GM23338 (cell line): ENCODE results near the gene TGFB1. TPM values are rescaled to one million over a fixed set of nuclear protein-coding genes. Genes with fewer than 3 reads are reported as not detected.

ENCODE experiments used
- ATAC-seq: fragments of 200-7000 bp; cut with Tn5 transposase; 3 replicates; pipeline ENCODE4 v1.9.1; 2020
- DNase-seq: peaks from one replicate; pipeline ENCODE4 v3.0.0-alpha.2; 2015; ENCODE audit warnings: low spot score
- H2AFZ ChIP-seq: fragments of 200-600 bp; sonication (generic); 2 replicates; pipeline ENCODE4 v1.8.0; 2016; ENCODE audit warnings: antibody characterized with exemption, mild to moderate bottlenecking, moderate library complexity
- H3F3A ChIP-seq: fragments of 200-600 bp; sonication (generic); replicated peaks from 2 replicates; pipeline ENCODE4 v1.8.0; 2017; ENCODE audit warnings: antibody characterized with exemption, mixed run types, low read depth
- H3K27ac ChIP-seq: fragments of 200-600 bp; sonication (generic); 2 replicates; pipeline ENCODE4 v1.6.1; 2016; ENCODE audit warnings: low read depth
- H3K27me3 ChIP-seq: fragments of 200-600 bp; sonication (generic); 2 replicates; pipeline ENCODE4 v1.8.0; 2016; ENCODE audit warnings: mild to moderate bottlenecking, mixed run types, moderate library complexity; ENCODE audit not compliant: insufficient read depth
- H3K36me3 ChIP-seq: fragments of 200-600 bp; sonication (generic); 2 replicates; pipeline ENCODE4 v1.8.0; 2016; ENCODE audit warnings: mild to moderate bottlenecking; ENCODE audit not compliant: insufficient read depth
- H3K4me1 ChIP-seq: fragments of 200-600 bp; sonication (generic); 2 replicates; pipeline ENCODE4 v1.8.0; 2016; ENCODE audit warnings: mild to moderate bottlenecking, moderate library complexity; ENCODE audit not compliant: insufficient read depth
- H3K4me2 ChIP-seq: fragments of 200-600 bp; sonication (generic); 2 replicates; pipeline ENCODE4 v1.7.1; 2017; ENCODE audit warnings: mixed run types
- H3K4me3 ChIP-seq: fragments of 200-600 bp; sonication (generic); 2 replicates; pipeline ENCODE4 v1.6.1; 2016; ENCODE audit warnings: mixed run types
- H3K79me2 ChIP-seq: fragments of 200-600 bp; sonication (generic); replicated peaks from 2 replicates; pipeline ENCODE4 v1.8.0; 2017; ENCODE audit warnings: mild to moderate bottlenecking; ENCODE audit not compliant: insufficient read depth
- H3K9me2 ChIP-seq: fragments of 200-600 bp; sonication (generic); 2 replicates; pipeline ENCODE4 v1.8.0; 2017; ENCODE audit not compliant: insufficient read depth
- H4K20me1 ChIP-seq: fragments of 200-600 bp; sonication (generic); replicated peaks from 2 replicates; pipeline ENCODE4 v1.8.0; 2017; ENCODE audit warnings: mild to moderate bottlenecking; ENCODE audit not compliant: insufficient read depth
- H3K27ac Mint-ChIP-seq: 2 replicates; pipeline ENCODE4 v1.8.0; 2020; ENCODE audit warnings: inconsistent platforms, mild to moderate bottlenecking, moderate library complexity, mixed read lengths
- H3K27me3 Mint-ChIP-seq: 3 replicates; pipeline ENCODE4 v1.8.0; 2022; ENCODE audit warnings: low read depth, mild to moderate bottlenecking, moderate library complexity, mixed read lengths, inconsistent platforms; ENCODE audit not compliant: insufficient read depth, poor library complexity
- H3K36me3 Mint-ChIP-seq: 3 replicates; pipeline ENCODE4 v1.8.0; 2021; ENCODE audit warnings: low read depth, mild to moderate bottlenecking, inconsistent platforms, moderate library complexity, mixed read lengths
- H3K4me1 Mint-ChIP-seq: 3 replicates; pipeline ENCODE4 v1.8.0; 2020; ENCODE audit warnings: mild to moderate bottlenecking, inconsistent platforms, mixed read lengths
- H3K4me3 Mint-ChIP-seq: 3 replicates; pipeline ENCODE4 v1.8.0; 2021; ENCODE audit warnings: moderate library complexity, mild to moderate bottlenecking, inconsistent platforms, mixed read lengths
- H3K9me3 Mint-ChIP-seq: 3 replicates; pipeline ENCODE4 v1.8.0; 2020; ENCODE audit warnings: moderate library complexity, mild to moderate bottlenecking, inconsistent platforms, mixed read lengths
- CREB1 ChIP-seq: fragments of 250-450 bp; sonication (Bioruptor Pico); IDR thresholded peaks from 2 replicates; pipeline ENCODE4 v1.5.0; 2020; ENCODE audit warnings: low read depth, mild to moderate bottlenecking, moderate library complexity
- EZH2 ChIP-seq: fragments of 200-600 bp; sonication (generic); IDR thresholded peaks from one replicate; pipeline ENCODE4 v1.8.0; 2017; ENCODE audit warnings: antibody characterized with exemption, mild to moderate bottlenecking, low read depth; ENCODE audit not compliant: unreplicated experiment
- EZH2phosphoT487 ChIP-seq: fragments of 200-600 bp; sonication (generic); IDR thresholded peaks from one replicate; pipeline ENCODE4 v1.8.1; 2018; ENCODE audit warnings: antibody characterized with exemption; ENCODE audit not compliant: unreplicated experiment
- JUNB ChIP-seq: IDR thresholded peaks from one replicate; pipeline ENCODE4 v1.6.1; 2016; ENCODE audit warnings: antibody characterized with exemption; ENCODE audit not compliant: unreplicated experiment
- NANOG ChIP-seq: IDR thresholded peaks from 2 replicates; pipeline ENCODE4 v1.6.1; 2016; ENCODE audit warnings: antibody characterized with exemption, borderline replicate concordance
- POLR2AphosphoS5 ChIP-seq: IDR thresholded peaks from 2 replicates; pipeline ENCODE4 v1.6.1; 2016; ENCODE audit warnings: antibody characterized with exemption, low read depth
- STAT1 ChIP-seq: IDR thresholded peaks from one replicate; pipeline ENCODE4 v1.6.1; 2016; ENCODE audit warnings: antibody characterized with exemption; ENCODE audit not compliant: unreplicated experiment
- ZNF114 ChIP-seq: fragments of 250-450 bp; sonication (Bioruptor Pico); IDR thresholded peaks from 2 replicates; pipeline ENCODE4 v1.5.0; 2020; ENCODE audit warnings: mild to moderate bottlenecking, moderate library complexity
- ZNF331 ChIP-seq: fragments of 250-450 bp; sonication (Bioruptor Pico); IDR thresholded peaks from 2 replicates; pipeline ENCODE4 v1.5.0; 2020; ENCODE audit warnings: low read depth, mild to moderate bottlenecking, moderate library complexity
- polyA plus RNA-seq: library from polyadenylated mRNA; unstranded; fragments of >200 nt; fragmentation: Nextera tagmentation; extraction: Ambion mirVana; gene quantifications from 2 replicates; pipeline ENCODE4 v1.2.1, GENCODE V29; 2016
- total RNA-seq: library from RNA; depleted of rRNA; stranded (reverse); fragments of >200 nt; shearing (Covaris generic); gene quantifications from 2 replicates; pipeline ENCODE4 v1.2.3, GENCODE V29; 2014
- TF ChIP-seq, protein P1 (sequence below): IDR thresholded peaks from 2 replicates; pipeline ENCODE4 v1.6.1; 2016; ENCODE audit warnings: antibody characterized with exemption
- TF ChIP-seq, protein P2 (sequence below): IDR thresholded peaks from one replicate; pipeline ENCODE4 v1.6.1; 2018; ENCODE audit warnings: antibody characterized with exemption; ENCODE audit not compliant: unreplicated experiment
- TF ChIP-seq, protein P3 (sequence below), 2 experiments: fragments of 200-600 bp in 1 of 2; sonication (generic) in 1 of 2; conservative IDR thresholded peaks; 2 replicates each; pipeline versions ENCODE4 v1.5.1 to v1.6.1; 2016 to 2017; ENCODE audit warnings: antibody characterized with exemption in 2 of 2, low read depth in 2 of 2, mild to moderate bottlenecking in 2 of 2, moderate library complexity in 1 of 2

Gene TGFB1
- total and polyA plus RNA-seq, 2 experiments from 2014 or later: 0.99 to 7.9 TPM

DNA sequence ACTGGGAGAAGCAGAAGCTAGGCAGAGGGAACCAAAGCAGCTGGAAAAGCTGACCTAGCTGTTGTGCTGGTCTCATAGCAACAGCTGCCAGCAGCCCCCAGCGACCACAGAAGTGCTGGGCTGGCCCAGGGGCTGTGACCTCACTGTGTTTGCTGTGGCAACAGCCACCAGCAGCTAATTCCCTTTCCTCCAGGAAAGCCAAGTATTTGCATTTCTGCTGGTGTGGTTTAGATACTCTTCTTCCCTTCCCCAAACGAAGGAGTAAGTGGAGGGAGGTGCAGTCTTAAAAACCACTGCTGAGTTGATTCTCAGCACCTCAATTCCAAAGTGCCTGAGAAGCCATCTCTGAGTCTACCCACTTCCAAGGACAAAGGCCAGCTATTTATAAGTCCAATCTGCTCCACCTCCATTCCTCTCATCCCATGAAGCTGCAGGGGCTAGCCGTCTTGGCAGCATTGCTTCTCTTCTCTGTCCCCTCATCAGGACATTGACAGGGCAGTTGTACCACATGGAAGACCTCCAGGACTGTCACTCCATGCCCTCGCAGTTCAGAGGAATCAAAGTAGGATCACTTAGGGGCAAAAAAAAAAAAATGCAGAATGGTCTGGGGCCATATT lies 55.3 kb downstream of the TGFB1 start:
- H3K4me3 Mint-ChIP-seq: no peak overlapping the region
- Histone ChIP-seq H3K27ac (peak overlapping the region; percentile 45; the same call in 1 of the 2 replicates), H3K4me2 (no peak overlapping the region), H2AFZ (no peak overlapping the region), H3K9me2 (no peaks in the 10 kb centered on the region), H3F3A (peaks cover 17% of the 10 kb centered on the region), H3K27me3 (no peaks in the 10 kb centered on the region), H3K36me3 (peaks cover 89% of the 10 kb centered on the region), H4K20me1 (peaks cover 53% of the 10 kb centered on the region), H3K4me1 (no peaks in the 10 kb centered on the region), H3K79me2 (peaks cover 9% of the 10 kb centered on the region; the same call in 1 of the 2 replicates), H3K4me3 (no peak overlapping the region)
- H3K36me3 Mint-ChIP-seq: peaks cover 98% of the 10 kb centered on the region
- no peaks in the 10 kb centered on the region for H3K9me3 Mint-ChIP-seq
- peaks cover 3% of the 10 kb centered on the region for H3K27me3 Mint-ChIP-seq
- TF ChIP-seq EZH2phosphoT487 (no peak), CREB1 (CRISPR knock-in tag) (no peak), NANOG (no peak), STAT1 (no peak), EZH2 (no peak)
- TF ChIP-seq, protein P1, sequence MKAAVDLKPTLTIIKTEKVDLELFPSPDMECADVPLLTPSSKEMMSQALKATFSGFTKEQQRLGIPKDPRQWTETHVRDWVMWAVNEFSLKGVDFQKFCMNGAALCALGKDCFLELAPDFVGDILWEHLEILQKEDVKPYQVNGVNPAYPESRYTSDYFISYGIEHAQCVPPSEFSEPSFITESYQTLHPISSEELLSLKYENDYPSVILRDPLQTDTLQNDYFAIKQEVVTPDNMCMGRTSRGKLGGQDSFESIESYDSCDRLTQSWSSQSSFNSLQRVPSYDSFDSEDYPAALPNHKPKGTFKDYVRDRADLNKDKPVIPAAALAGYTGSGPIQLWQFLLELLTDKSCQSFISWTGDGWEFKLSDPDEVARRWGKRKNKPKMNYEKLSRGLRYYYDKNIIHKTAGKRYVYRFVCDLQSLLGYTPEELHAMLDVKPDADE: no peak
- DNase-seq (no peak), ATAC-seq (no peak)
- no peaks in the 10 kb centered on the region for H3K4me1 Mint-ChIP-seq
- no peak overlapping the region for H3K27ac Mint-ChIP-seq

DNA sequence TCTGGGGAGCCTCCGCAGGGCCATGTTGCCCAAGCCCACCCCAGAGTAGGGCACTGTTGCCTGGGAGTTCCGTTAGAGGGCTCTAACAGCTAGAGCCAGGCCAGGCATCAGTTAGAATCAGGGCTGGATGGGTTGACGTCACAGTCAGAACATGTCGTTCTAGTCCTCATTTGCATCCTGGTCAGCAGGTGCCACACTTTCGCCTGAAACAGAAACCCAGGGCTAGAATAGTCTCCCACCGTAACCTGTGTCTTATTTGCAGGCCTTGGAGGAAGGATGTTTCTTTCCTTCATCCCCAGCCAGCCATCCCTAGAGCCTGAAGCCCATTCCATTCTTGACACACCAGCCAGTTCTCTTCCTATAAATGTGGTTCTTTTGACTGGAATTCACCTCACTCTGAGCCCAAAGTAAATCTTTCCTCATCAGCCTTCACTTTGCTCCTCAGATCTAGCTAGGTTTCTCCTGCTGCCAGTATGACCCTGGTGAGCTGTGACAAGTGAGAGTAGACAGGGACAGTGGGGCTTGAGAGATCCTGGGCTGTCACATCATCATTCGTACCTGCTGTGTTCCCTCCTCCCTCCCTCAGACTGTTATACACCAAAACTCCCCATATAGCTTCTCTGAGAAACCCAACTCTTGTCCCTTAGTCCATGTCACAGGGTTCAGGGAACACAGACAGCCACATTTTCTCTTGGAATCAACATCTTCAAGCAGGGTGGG lies 55.9 kb downstream of the TGFB1 start:
- H3K79me2 ChIP-seq: peaks cover 15% of the 10 kb centered on the region; the same call in 1 of the 2 replicates
- H4K20me1 ChIP-seq: peaks cover 54% of the 10 kb centered on the region
- H3K4me1 Mint-ChIP-seq: no peaks in the 10 kb centered on the region
- peaks cover 98% of the 10 kb centered on the region for H3K36me3 Mint-ChIP-seq
- ATAC-seq (no peak), DNase-seq (no peak)
- no peaks in the 10 kb centered on the region for H3K27me3 ChIP-seq
- H3K4me1 ChIP-seq: no peaks in the 10 kb centered on the region
- no peak overlapping the region for H3K4me3 ChIP-seq
- H3K27ac Mint-ChIP-seq: no peak overlapping the region
- H3F3A ChIP-seq: peaks cover 22% of the 10 kb centered on the region; the same call in 1 of the 2 replicates
- peaks cover 89% of the 10 kb centered on the region for H3K36me3 ChIP-seq
- no peaks in the 10 kb centered on the region for H3K9me3 Mint-ChIP-seq
- H3K27ac ChIP-seq: no peak overlapping the region; the same call in 1 of the 2 replicates
- peaks cover 3% of the 10 kb centered on the region for H3K27me3 Mint-ChIP-seq
- no peak overlapping the region for H2AFZ ChIP-seq
- H3K9me2 ChIP-seq: no peaks in the 10 kb centered on the region
- H3K4me3 Mint-ChIP-seq: no peak overlapping the region
- no peak overlapping the region for H3K4me2 ChIP-seq
- no peak for TF ChIP-seq ZNF331 (CRISPR knock-in tag)
- TF ChIP-seq, protein P2, sequence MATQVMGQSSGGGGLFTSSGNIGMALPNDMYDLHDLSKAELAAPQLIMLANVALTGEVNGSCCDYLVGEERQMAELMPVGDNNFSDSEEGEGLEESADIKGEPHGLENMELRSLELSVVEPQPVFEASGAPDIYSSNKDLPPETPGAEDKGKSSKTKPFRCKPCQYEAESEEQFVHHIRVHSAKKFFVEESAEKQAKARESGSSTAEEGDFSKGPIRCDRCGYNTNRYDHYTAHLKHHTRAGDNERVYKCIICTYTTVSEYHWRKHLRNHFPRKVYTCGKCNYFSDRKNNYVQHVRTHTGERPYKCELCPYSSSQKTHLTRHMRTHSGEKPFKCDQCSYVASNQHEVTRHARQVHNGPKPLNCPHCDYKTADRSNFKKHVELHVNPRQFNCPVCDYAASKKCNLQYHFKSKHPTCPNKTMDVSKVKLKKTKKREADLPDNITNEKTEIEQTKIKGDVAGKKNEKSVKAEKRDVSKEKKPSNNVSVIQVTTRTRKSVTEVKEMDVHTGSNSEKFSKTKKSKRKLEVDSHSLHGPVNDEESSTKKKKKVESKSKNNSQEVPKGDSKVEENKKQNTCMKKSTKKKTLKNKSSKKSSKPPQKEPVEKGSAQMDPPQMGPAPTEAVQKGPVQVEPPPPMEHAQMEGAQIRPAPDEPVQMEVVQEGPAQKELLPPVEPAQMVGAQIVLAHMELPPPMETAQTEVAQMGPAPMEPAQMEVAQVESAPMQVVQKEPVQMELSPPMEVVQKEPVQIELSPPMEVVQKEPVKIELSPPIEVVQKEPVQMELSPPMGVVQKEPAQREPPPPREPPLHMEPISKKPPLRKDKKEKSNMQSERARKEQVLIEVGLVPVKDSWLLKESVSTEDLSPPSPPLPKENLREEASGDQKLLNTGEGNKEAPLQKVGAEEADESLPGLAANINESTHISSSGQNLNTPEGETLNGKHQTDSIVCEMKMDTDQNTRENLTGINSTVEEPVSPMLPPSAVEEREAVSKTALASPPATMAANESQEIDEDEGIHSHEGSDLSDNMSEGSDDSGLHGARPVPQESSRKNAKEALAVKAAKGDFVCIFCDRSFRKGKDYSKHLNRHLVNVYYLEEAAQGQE: no peak
- TF ChIP-seq NANOG: no peak
- no peak for TF ChIP-seq STAT1
- no peak for TF ChIP-seq ZNF114 (CRISPR knock-in tag)
- no peak for TF ChIP-seq EZH2phosphoT487
- TF ChIP-seq EZH2: no peak
- TF ChIP-seq, protein P3, sequence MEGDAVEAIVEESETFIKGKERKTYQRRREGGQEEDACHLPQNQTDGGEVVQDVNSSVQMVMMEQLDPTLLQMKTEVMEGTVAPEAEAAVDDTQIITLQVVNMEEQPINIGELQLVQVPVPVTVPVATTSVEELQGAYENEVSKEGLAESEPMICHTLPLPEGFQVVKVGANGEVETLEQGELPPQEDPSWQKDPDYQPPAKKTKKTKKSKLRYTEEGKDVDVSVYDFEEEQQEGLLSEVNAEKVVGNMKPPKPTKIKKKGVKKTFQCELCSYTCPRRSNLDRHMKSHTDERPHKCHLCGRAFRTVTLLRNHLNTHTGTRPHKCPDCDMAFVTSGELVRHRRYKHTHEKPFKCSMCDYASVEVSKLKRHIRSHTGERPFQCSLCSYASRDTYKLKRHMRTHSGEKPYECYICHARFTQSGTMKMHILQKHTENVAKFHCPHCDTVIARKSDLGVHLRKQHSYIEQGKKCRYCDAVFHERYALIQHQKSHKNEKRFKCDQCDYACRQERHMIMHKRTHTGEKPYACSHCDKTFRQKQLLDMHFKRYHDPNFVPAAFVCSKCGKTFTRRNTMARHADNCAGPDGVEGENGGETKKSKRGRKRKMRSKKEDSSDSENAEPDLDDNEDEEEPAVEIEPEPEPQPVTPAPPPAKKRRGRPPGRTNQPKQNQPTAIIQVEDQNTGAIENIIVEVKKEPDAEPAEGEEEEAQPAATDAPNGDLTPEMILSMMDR (conservative IDR thresholded peaks at IDR 0.05; ENCODE audit: low read depth in 2 of 2): no peak
- no peak for TF ChIP-seq POLR2AphosphoS5
- TF ChIP-seq JUNB: no peak
- no peak for TF ChIP-seq CREB1 (CRISPR knock-in tag)
- TF ChIP-seq, protein P1: no peak
